H9 (cell line): ENCODE data around the gene FSTL4. TPM values are rescaled to one million over a fixed set of nuclear protein-coding genes. Genes with fewer than 3 reads are reported as not detected.

Experiments used
- DNase-seq: peaks from one replicate; pipeline ENCODE4 v3.0.0-alpha.2; 2017
- H2AFZ ChIP-seq: one replicate; pipeline ENCODE4 v1.6.1; 2013; ENCODE audit warnings: mild to moderate bottlenecking, low read length, control low read depth, moderate library complexity
- H2AK5ac ChIP-seq: 2 replicates; pipeline ENCODE4 v1.6.1; 2013; ENCODE audit warnings: low read length, control low read depth, mixed read lengths; ENCODE audit not compliant: insufficient read length
- H2BK120ac ChIP-seq: one replicate; pipeline ENCODE4 v1.6.1; 2013; ENCODE audit warnings: low read depth, mild to moderate bottlenecking, low read length, control low read depth, inconsistent platforms; ENCODE audit not compliant: poor library complexity, severe bottlenecking
- H2BK12ac ChIP-seq: 2 replicates; pipeline ENCODE4 v1.6.1; 2013; ENCODE audit warnings: low read length, control low read depth, mixed read lengths, low read depth; ENCODE audit not compliant: insufficient read length
- H2BK15ac ChIP-seq: 2 replicates; pipeline ENCODE4 v1.6.1; 2013; ENCODE audit warnings: low read depth, low read length, control low read depth
- H2BK20ac ChIP-seq: one replicate; pipeline ENCODE4 v1.6.1; 2013; ENCODE audit warnings: low read depth, mild to moderate bottlenecking, low read length, control low read depth, inconsistent platforms; ENCODE audit not compliant: poor library complexity, severe bottlenecking
- H2BK5ac ChIP-seq: 2 replicates; pipeline ENCODE4 v1.6.1; 2013; ENCODE audit warnings: low read length, control low read depth, mixed read lengths; ENCODE audit not compliant: insufficient read length
- H3K14ac ChIP-seq: 2 replicates; pipeline ENCODE4 v1.6.1; 2013; ENCODE audit warnings: low read length, control low read depth; ENCODE audit not compliant: insufficient read depth
- H3K18ac ChIP-seq: 2 replicates; pipeline ENCODE4 v1.6.1; 2013; ENCODE audit warnings: low read depth, mild to moderate bottlenecking, mixed read lengths, low read length, control low read depth; ENCODE audit not compliant: insufficient read length
- H3K23ac ChIP-seq: 2 replicates; pipeline ENCODE4 v1.6.1; 2013; ENCODE audit warnings: low read length, control low read depth, mixed read lengths, low read depth; ENCODE audit not compliant: insufficient read length
- H3K23me2 ChIP-seq: 2 replicates; pipeline ENCODE4 v1.6.1; 2013; ENCODE audit warnings: low read depth, mild to moderate bottlenecking, mixed read lengths, low read length, control low read depth; ENCODE audit not compliant: insufficient read length, poor library complexity, severe bottlenecking
- H3K27ac ChIP-seq: 2 replicates; pipeline ENCODE4 v1.5.1; 2013; ENCODE audit warnings: low read length, control low read depth, mixed read lengths, low read depth; ENCODE audit not compliant: insufficient read length
- H3K27me3 ChIP-seq: 2 replicates; pipeline ENCODE4 v1.6.1; 2013; ENCODE audit warnings: low read length, control low read depth, inconsistent platforms; ENCODE audit not compliant: insufficient read depth
- H3K4ac ChIP-seq: 2 replicates; pipeline ENCODE4 v1.6.1; 2013; ENCODE audit warnings: low read depth, mild to moderate bottlenecking, control low read depth, inconsistent platforms, low read length, moderate library complexity
- H3K4me1 ChIP-seq: 2 replicates; pipeline ENCODE4 v1.6.1; 2013; ENCODE audit warnings: low read length, control low read depth, inconsistent platforms; ENCODE audit not compliant: insufficient read depth
- H3K4me2 ChIP-seq: 2 replicates; pipeline ENCODE4 v1.6.1; 2013; ENCODE audit warnings: low read length, control low read depth, mixed read lengths; ENCODE audit not compliant: insufficient read length, insufficient read depth
- H3K56ac ChIP-seq: 2 replicates; pipeline ENCODE4 v1.6.1; 2013; ENCODE audit warnings: low read depth, mild to moderate bottlenecking, mixed read lengths, low read length, control low read depth; ENCODE audit not compliant: insufficient read length
- H3K79me1 ChIP-seq: 2 replicates; pipeline ENCODE4 v1.6.1; 2013; ENCODE audit warnings: low read depth, mild to moderate bottlenecking, moderate library complexity, low read length, control low read depth, inconsistent platforms; ENCODE audit not compliant: insufficient read depth, poor library complexity, severe bottlenecking
- H3K79me2 ChIP-seq: 2 replicates; pipeline ENCODE4 v1.6.1; 2013; ENCODE audit warnings: low read length, control low read depth, inconsistent platforms; ENCODE audit not compliant: insufficient read depth
- H3K9ac ChIP-seq: 2 replicates; pipeline ENCODE4 v1.6.1; 2013; ENCODE audit warnings: low read length, control low read depth, mixed read lengths; ENCODE audit not compliant: insufficient read length; ENCODE audit errors: extremely low read depth
- H3K9me3 ChIP-seq: one replicate; pipeline ENCODE4 v1.6.1; 2013; ENCODE audit warnings: low read depth, low read length, inconsistent platforms; ENCODE audit not compliant: control insufficient read depth
- H3T11ph ChIP-seq: one replicate; pipeline ENCODE4 v1.6.1; 2013; ENCODE audit warnings: mild to moderate bottlenecking, low read length, control low read depth, inconsistent platforms
- H4K20me1 ChIP-seq: one replicate; pipeline ENCODE4 v1.6.1; 2013; ENCODE audit not compliant: control insufficient read depth, insufficient read length, insufficient read depth
- H4K5ac ChIP-seq: 2 replicates; pipeline ENCODE4 v1.6.1; 2013; ENCODE audit warnings: low read depth, mild to moderate bottlenecking, mixed read lengths, low read length, control low read depth; ENCODE audit not compliant: insufficient read length
- H4K8ac ChIP-seq: replicated peaks from 2 replicates; pipeline ENCODE4 v1.6.1; 2013; ENCODE audit warnings: low read length, control low read depth, mixed read lengths, low read depth; ENCODE audit not compliant: insufficient read length
- H4K91ac ChIP-seq: 2 replicates; pipeline ENCODE4 v1.6.1; 2013; ENCODE audit warnings: low read depth, mild to moderate bottlenecking, moderate library complexity, mixed read lengths, low read length, control low read depth; ENCODE audit not compliant: insufficient read length
- H3K27ac Mint-ChIP-seq, 3 experiments: 2 replicates in 2 of 3; 3 replicates in 1 of 3; pipeline ENCODE4 v1.8.0; 2020 to 2021; ENCODE audit warnings: mixed read lengths in 3 of 3, mild to moderate bottlenecking in 1 of 3, moderate library complexity in 1 of 3
- H3K27me3 Mint-ChIP-seq: 2 replicates; pipeline ENCODE4 v1.8.0; 2021; ENCODE audit warnings: low read depth, mild to moderate bottlenecking, moderate library complexity, mixed read lengths
- H3K36me3 Mint-ChIP-seq, 3 experiments: 2 replicates in 2 of 3; 3 replicates in 1 of 3; pipeline ENCODE4 v1.8.0; 2020 to 2021; ENCODE audit warnings: low read depth in 3 of 3, mixed read lengths in 3 of 3; ENCODE audit not compliant: insufficient read depth in 1 of 3
- H3K4me1 Mint-ChIP-seq, 2 experiments: 2 replicates each; pipeline ENCODE4 v1.8.0; 2020; ENCODE audit warnings: mixed read lengths in 2 of 2
- H3K4me3 Mint-ChIP-seq, 2 experiments: 2 replicates in 1 of 2; 3 replicates in 1 of 2; pipeline ENCODE4 v1.8.0; 2020 to 2021; ENCODE audit warnings: mild to moderate bottlenecking in 2 of 2, mixed read lengths in 2 of 2, moderate library complexity in 1 of 2
- H3K9me3 Mint-ChIP-seq, 2 experiments: 2 replicates in 1 of 2; 3 replicates in 1 of 2; pipeline ENCODE4 v1.8.0; 2020; ENCODE audit warnings: mild to moderate bottlenecking in 2 of 2, mixed read lengths in 2 of 2, moderate library complexity in 1 of 2
- WGBS: extraction: QIAGEN DNeasy Blood & Tissue Kit; methylation state at CpG from one replicate; pipeline ENCODE4 v1.1.7; 2013; ENCODE audit warnings: missing lambda C conversion rate, low lambda C conversion rate, mixed read lengths; ENCODE audit not compliant: insufficient read length; ENCODE audit errors: extremely low coverage; 5-methylcytosine and 5-hydroxymethylcytosine counted together
- total RNA-seq: library from RNA; stranded (reverse); gene quantifications from 2 replicates; pipeline ENCODE4 v1.2.1, GENCODE V29; 2021
- TF ChIP-seq, protein P1 (sequence below): fragments of 200-600 bp; sonication (generic); conservative IDR thresholded peaks from 3 replicates; pipeline ENCODE4 v1.8.0; 2021; ENCODE audit warnings: antibody characterized with exemption, mild to moderate bottlenecking

FSTL4 gene
- total RNA-seq, 1 experiment from 2014 or later = 5.7 TPM

- H3K4me1 Mint-ChIP-seq = 0 out of 4 replicates have a peak, but pooled peaks cover 0 to 2% of the 10 kb centered on the region in 2 experiments
- no peak overlapping the region for H2AK5ac ChIP-seq
- H2AFZ ChIP-seq = no peak overlapping the region
- no peaks in the 10 kb centered on the region for H3K79me2 ChIP-seq
- no peaks in the 10 kb centered on the region for H4K20me1 ChIP-seq
- H4K8ac ChIP-seq = no peak overlapping the region
- H3K27ac ChIP-seq = no peak overlapping the region
- no peak overlapping the region for H2BK120ac ChIP-seq
- DNase-seq = no peak
- H4K91ac ChIP-seq = no peak overlapping the region
- H3K79me1 ChIP-seq = no peaks in the 10 kb centered on the region
- no peak overlapping the region for H2BK12ac ChIP-seq
- H3K23ac ChIP-seq = no peak overlapping the region
- H3K27me3 ChIP-seq = no peaks in the 10 kb centered on the region; the same call in 1 of the 2 replicates
- H3K4me1 ChIP-seq = no peaks in the 10 kb centered on the region
- H3K4me3 Mint-ChIP-seq = no peak overlapping the region
- no peak overlapping the region for H3K14ac ChIP-seq
- no peaks in the 10 kb centered on the region for H3K23me2 ChIP-seq
- H3K18ac ChIP-seq = no peak overlapping the region
- H3T11ph ChIP-seq = no peak overlapping the region
- TF ChIP-seq, protein P1, sequence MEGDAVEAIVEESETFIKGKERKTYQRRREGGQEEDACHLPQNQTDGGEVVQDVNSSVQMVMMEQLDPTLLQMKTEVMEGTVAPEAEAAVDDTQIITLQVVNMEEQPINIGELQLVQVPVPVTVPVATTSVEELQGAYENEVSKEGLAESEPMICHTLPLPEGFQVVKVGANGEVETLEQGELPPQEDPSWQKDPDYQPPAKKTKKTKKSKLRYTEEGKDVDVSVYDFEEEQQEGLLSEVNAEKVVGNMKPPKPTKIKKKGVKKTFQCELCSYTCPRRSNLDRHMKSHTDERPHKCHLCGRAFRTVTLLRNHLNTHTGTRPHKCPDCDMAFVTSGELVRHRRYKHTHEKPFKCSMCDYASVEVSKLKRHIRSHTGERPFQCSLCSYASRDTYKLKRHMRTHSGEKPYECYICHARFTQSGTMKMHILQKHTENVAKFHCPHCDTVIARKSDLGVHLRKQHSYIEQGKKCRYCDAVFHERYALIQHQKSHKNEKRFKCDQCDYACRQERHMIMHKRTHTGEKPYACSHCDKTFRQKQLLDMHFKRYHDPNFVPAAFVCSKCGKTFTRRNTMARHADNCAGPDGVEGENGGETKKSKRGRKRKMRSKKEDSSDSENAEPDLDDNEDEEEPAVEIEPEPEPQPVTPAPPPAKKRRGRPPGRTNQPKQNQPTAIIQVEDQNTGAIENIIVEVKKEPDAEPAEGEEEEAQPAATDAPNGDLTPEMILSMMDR = no peak
- no peaks in the 10 kb centered on the region for H3K9me3 ChIP-seq
- no peak overlapping the region for H3K56ac ChIP-seq
- no peak overlapping the region for H3K4ac ChIP-seq
- no peak overlapping the region for H3K9ac ChIP-seq
- H2BK5ac ChIP-seq = no peak overlapping the region
- H3K36me3 Mint-ChIP-seq = no peaks in the 10 kb centered on the region
- no peak overlapping the region for H3K27ac Mint-ChIP-seq
- no peak overlapping the region for H4K5ac ChIP-seq
- no CpG with 5 or more reads among the region's 2 CpGs for WGBS
- H2BK15ac ChIP-seq = no peak overlapping the region
- no peaks in the 10 kb centered on the region for H3K9me3 Mint-ChIP-seq
- H3K4me2 ChIP-seq = no peak overlapping the region
- peaks cover 14% of the 10 kb centered on the region for H3K27me3 Mint-ChIP-seq
- no peak overlapping the region for H2BK20ac ChIP-seq
Measured at GRCh38 chr5:133642153-133642722, 29.9 kb upstream of the FSTL4 start.
